Measurements from ENCODE around the gene JAM2. TPM values are rescaled to one million over a fixed set of nuclear protein-coding genes. Genes with fewer than 3 reads are reported as not detected.

Gene JAM2
- total and polyA plus RNA-seq, 10 of the 15 experiments (the other 5 are each of a cell fraction or from before 2014, with no cell fraction given): 2.1 to 30.4 (median 8.6) TPM

- no TSS peak for BruUV-seq (replicated peaks)
- peaks cover 5 to 13% of the 10 kb centered on the region in 2 experiments; a peak in 3 of 4 replicates for H3K36me3 ChIP-seq (ENCODE audit: control insufficient read depth in 2 of 2, insufficient read depth in 2 of 2, low read length in 1 of 2)
- H3K4me1 ChIP-seq (ENCODE audit: control insufficient read depth, insufficient read depth, low read length): no peaks in the 10 kb centered on the region; the same call in 1 of the 2 replicates
- no peak for TF ChIP-seq HDAC6 (IDR thresholded peaks at IDR 0.05; ENCODE audit: unreplicated experiment)
- TF ChIP-seq CHD2 (IDR thresholded peaks at IDR 0.05; ENCODE audit: borderline replicate concordance, low read depth, low read length): no peak
- TF ChIP-seq MYC (IDR thresholded peaks at IDR 0.05; ENCODE audit: insufficient read depth, insufficient read length, insufficient replicate concordance, low read length, severe bottlenecking): no peak
- H3K79me2 ChIP-seq (ENCODE audit: control insufficient read depth, insufficient read depth, low read length): no peaks in the 10 kb centered on the region
- H3K9me3 ChIP-seq (replicated peaks; ENCODE audit: control insufficient read depth, insufficient read depth, low read length): no peaks in the 10 kb centered on the region
- CTCF ChIA-PET: interaction anchor here (1.0 to 1.5 kb wide), 2 partner anchors 25 to 58 kb away, joined by 3 to 4 read pairs; no protein-coding TSS in a partner anchor
- no peak overlapping the region for H2AFZ ChIP-seq (ENCODE audit: control insufficient read depth, low read depth, low read length)
- no peak overlapping the region for H3K9ac ChIP-seq (ENCODE audit: control insufficient read depth, insufficient read depth, low read length)
- no peak for DNase-seq (ENCODE audit: low read depth, low spot score)
- 91% methylated on average over 6 of the region's 6 CpGs for WGBS (ENCODE audit: insufficient coverage, insufficient replicate concordance, low lambda C conversion rate, missing lambda C conversion rate)
- POLR2A ChIA-PET: no interaction called here
- in situ Hi-C loops (cut with MboI) (no loop called here), intact Hi-C loops (cut with micrococcal nuclease; ENCODE audit: unreplicated experiment) (no loop called here)
- H3K27me3 ChIP-seq (replicated peaks in 1 of 2; ENCODE audit: control insufficient read depth in 2 of 2, insufficient read depth in 2 of 2, low read length in 1 of 2): no peaks in the 10 kb centered on the region
- no peak for ATAC-seq
- no peaks in the 10 kb centered on the region for H4K20me1 ChIP-seq (ENCODE audit: control insufficient read depth, insufficient read depth)
- SMC1A ChIA-PET (ENCODE audit: uncharacterized antibody, unreplicated experiment): no interaction called here
- no peak for FAIRE-seq
- RAD21 ChIA-PET (ENCODE audit: unreplicated experiment): no interaction called here
- no peak overlapping the region for H3K27ac ChIP-seq (ENCODE audit: control insufficient read depth, insufficient read depth)
- H3K4me3 ChIP-seq: no peak overlapping the region
- no peak overlapping the region for H3K4me2 ChIP-seq (ENCODE audit: control insufficient read depth, insufficient read depth)
These were observed 111.0 kb downstream of the JAM2 start for GRCh38 chr21:25750085-25750484.

- BruUV-seq (replicated peaks): no TSS peak
- no peaks in the 10 kb centered on the region for H3K27me3 ChIP-seq (replicated peaks in 1 of 2; ENCODE audit: control insufficient read depth in 2 of 2, insufficient read depth in 2 of 2, low read length in 1 of 2)
- H3K9me3 ChIP-seq (replicated peaks; ENCODE audit: control insufficient read depth, insufficient read depth, low read length): no peaks in the 10 kb centered on the region
- no peak overlapping the region for H3K9ac ChIP-seq (ENCODE audit: control insufficient read depth, insufficient read depth, low read length)
- peaks cover 5 to 11% of the 10 kb centered on the region in 2 experiments; a peak in 3 of 4 replicates for H3K36me3 ChIP-seq (ENCODE audit: control insufficient read depth in 2 of 2, insufficient read depth in 2 of 2, low read length in 1 of 2)
- ChIA-PET POLR2A (no interaction called here), RAD21 (ENCODE audit: unreplicated experiment) (no interaction called here), SMC1A (ENCODE audit: uncharacterized antibody, unreplicated experiment) (interaction anchor here (0.9 kb wide), 1 partner anchor 18 kb away, joined by 3 read pairs; the partner anchor contains the start of genes ATP5PF and GABPA), CTCF (interaction anchor here (0.7 kb wide), 1 partner anchor 11 kb away, joined by 3 read pairs; no protein-coding TSS in a partner anchor)
- no peak for DNase-seq (ENCODE audit: low read depth, low spot score)
- 94% methylated on average over 1 of the region's 1 CpG for WGBS (ENCODE audit: insufficient coverage, insufficient replicate concordance, low lambda C conversion rate, missing lambda C conversion rate)
- no peak overlapping the region for H2AFZ ChIP-seq (ENCODE audit: control insufficient read depth, low read depth, low read length)
- H3K4me1 ChIP-seq (ENCODE audit: control insufficient read depth, insufficient read depth, low read length): peaks cover 5% of the 10 kb centered on the region
- no peak for FAIRE-seq
- H3K79me2 ChIP-seq (ENCODE audit: control insufficient read depth, insufficient read depth, low read length): no peaks in the 10 kb centered on the region
- no peak overlapping the region for H3K27ac ChIP-seq (ENCODE audit: control insufficient read depth, insufficient read depth)
- no peak for ATAC-seq
- no peaks in the 10 kb centered on the region for H4K20me1 ChIP-seq (ENCODE audit: control insufficient read depth, insufficient read depth)
- in situ Hi-C loops (cut with MboI) (no loop called here), intact Hi-C loops (cut with micrococcal nuclease; ENCODE audit: unreplicated experiment) (no loop called here)
- H3K4me3 ChIP-seq: no peak overlapping the region
- H3K4me2 ChIP-seq (ENCODE audit: control insufficient read depth, insufficient read depth): no peak overlapping the region
- no peak for TF ChIP-seq ATF3 (IDR thresholded peaks at IDR 0.05; ENCODE audit: borderline replicate concordance, extremely low read depth, low read depth, low read length)
- TF ChIP-seq MEF2A (IDR thresholded peaks at IDR 0.05; ENCODE audit: insufficient read depth, low read depth, low read length): no peak
- no peak for TF ChIP-seq USF2 (IDR thresholded peaks at IDR 0.05; ENCODE audit: borderline replicate concordance, low read depth, low read length)
- no peak for TF ChIP-seq HDGF (IDR thresholded peaks at IDR 0.05)
- no peak for TF ChIP-seq ZNF274 (IDR thresholded peaks at IDR 0.05; ENCODE audit: insufficient read depth, insufficient read length)
- no peak for TF ChIP-seq IRF4 (IDR thresholded peaks at IDR 0.05; ENCODE audit: low read depth, low read length)
- no peak for TF ChIP-seq KLF5 (IDR thresholded peaks at IDR 0.05; ENCODE audit: partially characterized antibody)
- no peak for TF ChIP-seq NRF1 (conservative IDR thresholded peaks at IDR 0.05; ENCODE audit: low read depth, low read length)
- no peak for TF ChIP-seq ESRRA (IDR thresholded peaks at IDR 0.05; ENCODE audit: low read length)
- TF ChIP-seq ZNF687 (IDR thresholded peaks at IDR 0.05): no peak
These were observed 113.4 kb downstream of the JAM2 start for GRCh38 chr21:25752416-25752815.
